ENCODE measurements around the gene CEBPA.
A peak's percentile ranks its signal among the peaks of the same experiment; 100 is the strongest.

The CEBPA gene

GRCh38 chr19:33310606-33311325 lies 8.4 kb upstream of the CEBPA start:
- Histone ChIP-seq H3K9ac (ENCODE audit: low read depth in 1 of 2, low read length in 2 of 2) (peak overlapping the region; percentile 27 to 57), H3K27ac (ENCODE audit: low read depth in 2 of 2, low read length in 2 of 2) (peak overlapping the region; percentile 75 to 84), H3K4me1 (ENCODE audit: control insufficient read depth in 2 of 2, insufficient read depth in 2 of 2, low read length in 2 of 2) (peaks cover 15 to 30% of the 10 kb centered on the region in 2 donors), H3K9me3 (ENCODE audit: control insufficient read depth in 2 of 2, low read length in 2 of 2) (no peaks in the 10 kb centered on the region), H3K27me3 (ENCODE audit: control insufficient read depth in 2 of 2, insufficient read depth in 2 of 2, low read length in 2 of 2) (no peaks in the 10 kb centered on the region), H3K36me3 (ENCODE audit: control insufficient read depth in 2 of 2, insufficient read depth in 2 of 2, low read length in 2 of 2) (no peaks in the 10 kb centered on the region), H3K4me3 (ENCODE audit: low read length in 2 of 2) (peak overlapping the region; percentile 31 to 39)

DNA sequence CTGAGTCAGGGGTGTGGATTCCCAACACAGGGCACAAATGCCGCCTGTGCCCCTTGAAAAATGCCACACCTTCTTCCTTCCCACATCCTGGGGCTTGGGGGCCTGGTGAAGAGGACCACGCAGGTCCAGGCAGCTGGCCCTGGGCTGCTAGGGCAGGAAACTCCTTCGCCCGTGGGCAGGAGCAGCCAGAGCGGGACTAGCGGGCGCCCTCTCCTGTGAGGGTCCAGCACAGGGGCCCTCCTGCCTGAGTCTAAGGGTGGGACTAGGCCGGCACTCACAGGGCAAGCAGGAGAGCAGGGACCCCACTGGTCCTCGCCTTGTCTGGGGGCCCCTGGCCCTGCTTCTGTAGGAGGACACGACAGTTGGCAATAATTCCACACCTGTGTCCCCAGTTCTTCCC lies 7.5 kb upstream of the CEBPA start:
- peak overlapping the region in 1 of 2 donors; percentile 84 for H3K27ac ChIP-seq (ENCODE audit: low read depth in 2 of 2, low read length in 2 of 2)

DNA sequence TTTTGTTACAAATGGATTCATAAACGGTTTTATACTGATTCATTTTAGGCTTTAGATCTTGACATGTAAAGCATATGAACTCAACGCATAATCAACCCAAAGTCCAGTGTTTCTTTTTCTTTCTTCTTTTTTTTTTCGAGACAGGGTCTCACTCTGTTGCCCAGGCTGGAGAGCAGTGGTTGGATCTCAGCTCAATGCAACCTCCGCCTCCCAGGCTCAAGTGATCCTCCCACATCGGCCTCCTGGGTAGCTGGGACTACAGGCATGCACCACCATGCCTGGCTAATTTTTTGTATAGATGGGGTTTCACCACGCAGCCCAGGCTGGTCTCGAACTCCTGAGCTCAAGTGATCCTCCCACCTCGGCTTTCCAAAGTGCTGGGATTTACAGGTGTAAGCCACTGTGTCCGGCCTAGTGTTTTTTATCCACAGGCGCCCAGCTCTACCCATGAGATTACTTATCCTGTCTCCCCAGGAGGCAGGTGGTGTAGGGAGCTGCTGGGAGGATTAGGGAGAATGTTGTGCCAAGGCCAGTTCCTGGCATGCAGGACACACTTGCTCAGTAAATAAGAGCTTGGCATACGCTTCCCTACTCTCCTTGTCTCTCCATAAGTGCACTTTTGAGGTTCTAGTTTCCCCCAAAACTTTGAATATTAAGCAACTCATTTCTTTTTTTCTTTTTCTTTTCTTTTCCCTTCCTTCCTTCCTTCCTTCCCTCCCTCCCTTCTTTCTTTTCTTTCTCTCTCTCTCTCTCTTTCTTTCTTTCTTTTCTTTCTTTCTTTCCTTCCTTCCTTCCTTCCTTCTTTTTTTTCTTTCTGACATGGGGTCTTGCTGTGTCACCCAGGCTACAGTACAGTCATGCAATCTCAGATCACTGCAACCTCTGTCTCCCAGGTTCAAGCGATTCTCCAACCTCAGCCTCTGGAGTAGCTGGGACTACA lies 4.8 kb upstream of the CEBPA start:
- no peak overlapping the region for H3K27ac ChIP-seq (ENCODE audit: low read depth in 2 of 2, low read length in 2 of 2)

More for the DNA sequence above, 7.5 kb upstream of the CEBPA start:
- no peaks in the 10 kb centered on the region for H3K36me3 ChIP-seq (ENCODE audit: control insufficient read depth in 2 of 2, insufficient read depth in 2 of 2, low read length in 2 of 2)
- peaks cover 23 to 37% of the 10 kb centered on the region in 2 donors for H3K4me1 ChIP-seq (ENCODE audit: control insufficient read depth in 2 of 2, insufficient read depth in 2 of 2, low read length in 2 of 2)
- H3K27me3 ChIP-seq (ENCODE audit: control insufficient read depth in 2 of 2, insufficient read depth in 2 of 2, low read length in 2 of 2): no peaks in the 10 kb centered on the region
- peak overlapping the region in 1 of 2 donors; percentile 17 for H3K9ac ChIP-seq (ENCODE audit: low read depth in 1 of 2, low read length in 2 of 2)
- no peaks in the 10 kb centered on the region for H3K9me3 ChIP-seq (ENCODE audit: control insufficient read depth in 2 of 2, low read length in 2 of 2)
- H3K4me3 ChIP-seq (ENCODE audit: low read length in 2 of 2): no peak overlapping the region

GRCh38 chr19:33306191-33306590 lies 3.9 kb upstream of the CEBPA start:
- Histone ChIP-seq H3K9me3 (ENCODE audit: control insufficient read depth in 2 of 2, low read length in 2 of 2) (no peaks in the 10 kb centered on the region), H3K36me3 (ENCODE audit: control insufficient read depth in 2 of 2, insufficient read depth in 2 of 2, low read length in 2 of 2) (no peaks in the 10 kb centered on the region), H3K4me3 (ENCODE audit: low read length in 2 of 2) (peak overlapping the region in 1 of 2 donors; percentile 2), H3K9ac (ENCODE audit: low read depth in 1 of 2, low read length in 2 of 2) (no peak overlapping the region), H3K4me1 (ENCODE audit: control insufficient read depth in 2 of 2, insufficient read depth in 2 of 2, low read length in 2 of 2) (peaks cover 33 to 39% of the 10 kb centered on the region in 2 donors), H3K27ac (ENCODE audit: low read depth in 2 of 2, low read length in 2 of 2) (peak overlapping the region; percentile 93 to 94), H3K27me3 (ENCODE audit: control insufficient read depth in 2 of 2, insufficient read depth in 2 of 2, low read length in 2 of 2) (peaks cover 0 to under 1% of the 10 kb centered on the region in 2 donors)

More for the DNA sequence above, 4.8 kb upstream of the CEBPA start:
- Histone ChIP-seq H3K4me1 (ENCODE audit: control insufficient read depth in 2 of 2, insufficient read depth in 2 of 2, low read length in 2 of 2) (peaks cover 33 to 44% of the 10 kb centered on the region in 2 donors), H3K9ac (ENCODE audit: low read depth in 1 of 2, low read length in 2 of 2) (no peak overlapping the region), H3K27me3 (ENCODE audit: control insufficient read depth in 2 of 2, insufficient read depth in 2 of 2, low read length in 2 of 2) (no peaks in the 10 kb centered on the region), H3K4me3 (ENCODE audit: low read length in 2 of 2) (no peak overlapping the region), H3K9me3 (ENCODE audit: control insufficient read depth in 2 of 2, low read length in 2 of 2) (no peaks in the 10 kb centered on the region), H3K36me3 (ENCODE audit: control insufficient read depth in 2 of 2, insufficient read depth in 2 of 2, low read length in 2 of 2) (no peaks in the 10 kb centered on the region)

- no peaks in the 10 kb centered on the region for H3K9me3 ChIP-seq (ENCODE audit: control insufficient read depth in 2 of 2, low read length in 2 of 2)
- H3K36me3 ChIP-seq (ENCODE audit: control insufficient read depth in 2 of 2, insufficient read depth in 2 of 2, low read length in 2 of 2): no peaks in the 10 kb centered on the region
- peaks cover 0 to 3% of the 10 kb centered on the region in 2 donors for H3K27me3 ChIP-seq (ENCODE audit: control insufficient read depth in 2 of 2, insufficient read depth in 2 of 2, low read length in 2 of 2)
- H3K4me1 ChIP-seq (ENCODE audit: control insufficient read depth in 2 of 2, insufficient read depth in 2 of 2, low read length in 2 of 2): peaks cover 24 to 37% of the 10 kb centered on the region in 2 donors
- H3K4me3 ChIP-seq (ENCODE audit: low read length in 2 of 2): peak overlapping the region; percentile 76 to 78
- peak overlapping the region; percentile 75 to 93 for H3K9ac ChIP-seq (ENCODE audit: low read depth in 1 of 2, low read length in 2 of 2)
- peak overlapping the region; percentile 93 to 94 for H3K27ac ChIP-seq (ENCODE audit: low read depth in 2 of 2, low read length in 2 of 2)
Measured at GRCh38 chr19:33304760-33305647, 2.7 kb upstream of the CEBPA start.

GRCh38 chr19:33304371-33304759 lies 2.0 kb upstream of the CEBPA start:
- Histone ChIP-seq H3K36me3 (ENCODE audit: control insufficient read depth in 2 of 2, insufficient read depth in 2 of 2, low read length in 2 of 2) (peaks cover 0 to under 1% of the 10 kb centered on the region in 2 donors), H3K4me3 (ENCODE audit: low read length in 2 of 2) (peak overlapping the region; percentile 76 to 78), H3K9me3 (ENCODE audit: control insufficient read depth in 2 of 2, low read length in 2 of 2) (no peaks in the 10 kb centered on the region), H3K27me3 (ENCODE audit: control insufficient read depth in 2 of 2, insufficient read depth in 2 of 2, low read length in 2 of 2) (peaks cover 0 to 3% of the 10 kb centered on the region in 2 donors), H3K27ac (ENCODE audit: low read depth in 2 of 2, low read length in 2 of 2) (peak overlapping the region; percentile 93 to 94), H3K9ac (ENCODE audit: low read depth in 1 of 2, low read length in 2 of 2) (peak overlapping the region; percentile 75 to 93), H3K4me1 (ENCODE audit: control insufficient read depth in 2 of 2, insufficient read depth in 2 of 2, low read length in 2 of 2) (peaks cover 26 to 38% of the 10 kb centered on the region in 2 donors)

GRCh38 chr19:33303791-33304345 lies 1.5 kb upstream of the CEBPA start:
- Histone ChIP-seq H3K9ac (ENCODE audit: low read depth in 1 of 2, low read length in 2 of 2) (peak overlapping the region; percentile 75 to 93), H3K4me1 (ENCODE audit: control insufficient read depth in 2 of 2, insufficient read depth in 2 of 2, low read length in 2 of 2) (peaks cover 29 to 38% of the 10 kb centered on the region in 2 donors), H3K9me3 (ENCODE audit: control insufficient read depth in 2 of 2, low read length in 2 of 2) (no peaks in the 10 kb centered on the region), H3K36me3 (ENCODE audit: control insufficient read depth in 2 of 2, insufficient read depth in 2 of 2, low read length in 2 of 2) (peaks cover 0 to 2% of the 10 kb centered on the region in 2 donors), H3K27me3 (ENCODE audit: control insufficient read depth in 2 of 2, insufficient read depth in 2 of 2, low read length in 2 of 2) (peaks cover 0 to 3% of the 10 kb centered on the region in 2 donors), H3K27ac (ENCODE audit: low read depth in 2 of 2, low read length in 2 of 2) (peak overlapping the region; percentile 93 to 94), H3K4me3 (ENCODE audit: low read length in 2 of 2) (peak overlapping the region; percentile 76 to 78)

DNA sequence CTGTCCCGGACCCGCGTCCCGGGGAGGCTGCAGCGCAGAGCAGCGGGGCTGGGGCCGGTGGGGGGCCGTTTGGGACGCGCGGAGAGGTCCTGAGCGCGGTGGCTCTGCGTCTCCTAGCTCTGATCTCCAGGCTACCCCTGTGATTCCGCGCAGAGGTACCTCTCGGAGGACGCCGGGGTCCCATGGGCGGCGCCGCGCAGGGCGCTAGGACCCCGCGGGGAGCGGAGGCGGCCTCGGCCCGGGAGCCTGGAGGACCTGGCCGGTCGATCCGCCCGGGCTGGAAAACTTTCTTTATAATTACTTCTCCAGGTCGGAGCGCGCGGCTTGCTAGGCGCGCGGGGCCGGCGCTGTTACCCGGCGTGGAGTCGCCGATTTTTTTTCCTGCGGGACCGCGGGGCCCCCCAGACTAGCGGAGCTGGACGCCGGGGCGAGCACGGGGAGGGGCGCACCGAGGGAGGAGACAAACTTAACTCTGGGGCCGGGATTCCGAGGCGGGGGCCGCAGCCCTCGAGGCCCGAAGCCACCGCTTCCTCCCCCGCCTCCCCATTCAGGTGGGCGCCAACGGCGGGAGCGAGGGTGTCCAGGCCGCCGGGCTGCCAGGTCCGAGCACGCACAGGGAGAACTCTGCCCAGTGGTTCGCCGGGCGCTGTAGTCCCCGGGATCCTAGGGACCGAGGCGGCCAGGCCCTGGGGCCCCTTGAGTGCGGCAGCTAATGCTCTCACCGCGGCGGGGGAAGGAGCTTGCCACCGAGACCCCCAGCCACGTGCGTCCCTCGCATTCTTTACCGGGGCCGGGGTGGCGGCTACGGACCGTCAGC lies 848 bp upstream of the CEBPA start:
- Histone ChIP-seq H3K27me3 (ENCODE audit: control insufficient read depth in 2 of 2, insufficient read depth in 2 of 2, low read length in 2 of 2) (peaks cover 0 to 3% of the 10 kb centered on the region in 2 donors), H3K9me3 (ENCODE audit: control insufficient read depth in 2 of 2, low read length in 2 of 2) (no peaks in the 10 kb centered on the region), H3K36me3 (ENCODE audit: control insufficient read depth in 2 of 2, insufficient read depth in 2 of 2, low read length in 2 of 2) (peaks cover 0 to 2% of the 10 kb centered on the region in 2 donors), H3K4me1 (ENCODE audit: control insufficient read depth in 2 of 2, insufficient read depth in 2 of 2, low read length in 2 of 2) (peaks cover 30 to 38% of the 10 kb centered on the region in 2 donors), H3K27ac (ENCODE audit: low read depth in 2 of 2, low read length in 2 of 2) (peak overlapping the region; percentile 93 to 94), H3K4me3 (ENCODE audit: low read length in 2 of 2) (peak overlapping the region; percentile 76 to 78), H3K9ac (ENCODE audit: low read depth in 1 of 2, low read length in 2 of 2) (peak overlapping the region; percentile 75 to 93)

DNA sequence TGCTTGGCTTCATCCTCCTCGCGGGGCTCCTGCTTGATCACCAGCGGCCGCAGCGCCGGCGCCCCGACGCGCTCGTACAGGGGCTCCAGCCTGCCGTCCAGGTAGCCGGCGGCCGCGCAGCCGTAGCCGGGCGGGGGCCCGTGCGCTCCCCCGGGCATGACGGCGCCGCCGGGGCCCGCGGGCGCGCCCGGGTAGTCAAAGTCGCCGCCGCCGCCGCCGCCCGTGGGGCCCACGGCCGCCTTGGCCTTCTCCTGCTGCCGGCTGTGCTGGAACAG lies 497 bp downstream of the CEBPA start:
- Histone ChIP-seq H3K27me3 (ENCODE audit: control insufficient read depth in 2 of 2, insufficient read depth in 2 of 2, low read length in 2 of 2) (peaks cover 0 to 3% of the 10 kb centered on the region in 2 donors), H3K36me3 (ENCODE audit: control insufficient read depth in 2 of 2, insufficient read depth in 2 of 2, low read length in 2 of 2) (peaks cover 0 to 2% of the 10 kb centered on the region in 2 donors), H3K4me1 (ENCODE audit: control insufficient read depth in 2 of 2, insufficient read depth in 2 of 2, low read length in 2 of 2) (peaks cover 30 to 38% of the 10 kb centered on the region in 2 donors), H3K27ac (ENCODE audit: low read depth in 2 of 2, low read length in 2 of 2) (peak overlapping the region; percentile 68 to 69), H3K9me3 (ENCODE audit: control insufficient read depth in 2 of 2, low read length in 2 of 2) (no peaks in the 10 kb centered on the region), H3K9ac (ENCODE audit: low read depth in 1 of 2, low read length in 2 of 2) (peak overlapping the region in 1 of 2 donors; percentile 79), H3K4me3 (ENCODE audit: low read length in 2 of 2) (peak overlapping the region; percentile 67 to 74)
